ENCODE results near the gene ZFP36L2.

ZFP36L2 gene, protein sequence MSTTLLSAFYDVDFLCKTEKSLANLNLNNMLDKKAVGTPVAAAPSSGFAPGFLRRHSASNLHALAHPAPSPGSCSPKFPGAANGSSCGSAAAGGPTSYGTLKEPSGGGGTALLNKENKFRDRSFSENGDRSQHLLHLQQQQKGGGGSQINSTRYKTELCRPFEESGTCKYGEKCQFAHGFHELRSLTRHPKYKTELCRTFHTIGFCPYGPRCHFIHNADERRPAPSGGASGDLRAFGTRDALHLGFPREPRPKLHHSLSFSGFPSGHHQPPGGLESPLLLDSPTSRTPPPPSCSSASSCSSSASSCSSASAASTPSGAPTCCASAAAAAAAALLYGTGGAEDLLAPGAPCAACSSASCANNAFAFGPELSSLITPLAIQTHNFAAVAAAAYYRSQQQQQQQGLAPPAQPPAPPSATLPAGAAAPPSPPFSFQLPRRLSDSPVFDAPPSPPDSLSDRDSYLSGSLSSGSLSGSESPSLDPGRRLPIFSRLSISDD

DNA sequence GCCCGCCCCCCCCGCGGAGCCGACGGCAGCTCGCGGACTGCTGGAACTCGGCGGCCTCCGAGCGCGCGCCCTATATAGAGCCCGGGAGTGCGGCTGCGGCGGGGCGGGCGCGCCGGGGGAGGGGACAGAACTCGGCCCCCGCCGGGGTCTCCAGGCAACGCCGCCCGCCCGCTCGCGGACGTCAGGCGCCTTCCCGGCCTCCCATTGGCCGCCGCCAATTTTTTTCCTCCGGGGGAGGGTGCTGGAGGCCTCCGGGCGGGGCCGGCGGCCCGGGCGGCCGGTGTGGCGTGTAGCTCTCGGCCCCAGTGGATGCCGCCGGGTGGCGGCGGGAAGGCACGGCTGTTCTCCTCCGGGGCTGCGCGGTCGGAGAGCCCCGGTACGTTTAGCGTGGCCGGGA lies at the start of gene ZFP36L2:
Gene ZFP36L2 (minus strand): TSS at position 49 of the 397 bp plus-strand sequence. CDS start 291 bp downstream, outside the sequence.
- peak within 1 kb of the TSS; percentile 99 to 100 for H3K27ac ChIP-seq (ENCODE audit: low read depth in 2 of 2, low read length in 2 of 2)
- H3K27me3 ChIP-seq (ENCODE audit: control insufficient read depth in 2 of 2, insufficient read depth in 2 of 2, low read length in 2 of 2): no peaks in the 10 kb centered on the region
- peak within 1 kb of the TSS; percentile 95 to 99 for H3K9ac ChIP-seq (ENCODE audit: low read depth in 1 of 2, low read length in 2 of 2)
- H3K4me1 ChIP-seq (ENCODE audit: control insufficient read depth in 2 of 2, insufficient read depth in 2 of 2, low read length in 2 of 2): peaks cover 17 to 35% of the 10 kb centered on the region in 2 donors
- H3K36me3 ChIP-seq (ENCODE audit: control insufficient read depth in 2 of 2, insufficient read depth in 2 of 2, low read length in 2 of 2): peaks cover 23 to 40% of the 10 kb centered on the region in 2 donors
- peak within 1 kb of the TSS; percentile 95 to 99 for H3K4me3 ChIP-seq (ENCODE audit: low read length in 2 of 2)
- no peaks in the 10 kb centered on the region for H3K9me3 ChIP-seq (ENCODE audit: control insufficient read depth in 2 of 2, low read length in 2 of 2)

DNA sequence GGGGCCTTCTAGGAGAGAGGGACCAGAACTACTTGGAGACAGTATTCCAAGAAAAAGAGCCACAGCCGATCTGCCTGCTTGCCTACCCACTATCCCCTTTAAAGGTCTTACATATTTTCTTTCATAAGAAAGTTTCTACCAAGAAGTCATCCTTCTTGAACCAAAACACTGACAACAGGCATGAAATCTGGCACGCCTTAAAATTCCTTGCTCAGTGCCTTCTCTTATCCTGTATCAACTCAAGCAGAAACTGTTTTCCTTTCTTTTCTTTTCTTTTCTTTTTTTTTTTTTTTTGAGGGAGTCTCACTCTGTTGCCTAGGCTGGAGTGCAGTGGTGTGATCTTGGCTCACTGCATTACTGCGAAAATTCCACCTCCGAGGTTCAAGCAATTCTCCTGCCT lies 48.3 kb upstream of the ZFP36L2 start:
- Histone ChIP-seq H3K27me3 (ENCODE audit: control insufficient read depth in 2 of 2, insufficient read depth in 2 of 2, low read length in 2 of 2) (no peaks in the 10 kb centered on the region), H3K4me3 (ENCODE audit: low read length in 2 of 2) (no peak overlapping the region), H3K4me1 (ENCODE audit: control insufficient read depth in 2 of 2, insufficient read depth in 2 of 2, low read length in 2 of 2) (peaks cover 12 to 22% of the 10 kb centered on the region in 2 donors), H3K27ac (ENCODE audit: low read depth in 2 of 2, low read length in 2 of 2) (no peak overlapping the region), H3K9ac (ENCODE audit: low read depth in 1 of 2, low read length in 2 of 2) (no peak overlapping the region), H3K36me3 (ENCODE audit: control insufficient read depth in 2 of 2, insufficient read depth in 2 of 2, low read length in 2 of 2) (peaks cover 0 to 9% of the 10 kb centered on the region in 2 donors), H3K9me3 (ENCODE audit: control insufficient read depth in 2 of 2, low read length in 2 of 2) (no peaks in the 10 kb centered on the region)

DNA sequence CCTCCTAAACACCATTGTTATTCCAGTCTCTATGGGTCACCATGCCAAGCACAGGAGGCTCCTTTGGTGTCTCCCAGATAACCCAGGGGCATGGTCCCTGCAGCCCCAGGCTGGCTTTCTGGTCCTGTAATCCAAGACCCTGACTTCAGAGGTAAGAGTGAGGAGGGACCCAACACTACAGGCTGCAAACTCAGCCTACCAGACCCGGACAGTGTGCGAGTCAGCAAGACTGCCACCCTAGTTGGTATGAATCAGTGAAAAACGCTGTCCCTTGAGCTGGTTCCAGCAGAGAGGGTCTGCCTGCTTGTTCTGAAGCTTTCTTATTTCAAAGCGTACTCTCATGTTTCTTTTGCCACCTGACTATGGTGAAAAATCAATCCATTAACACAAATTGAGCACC lies 47.6 kb upstream of the ZFP36L2 start:
- H3K27me3 ChIP-seq (ENCODE audit: control insufficient read depth in 2 of 2, insufficient read depth in 2 of 2, low read length in 2 of 2): no peaks in the 10 kb centered on the region
- no peak overlapping the region for H3K9ac ChIP-seq (ENCODE audit: low read depth in 1 of 2, low read length in 2 of 2)
- H3K9me3 ChIP-seq (ENCODE audit: control insufficient read depth in 2 of 2, low read length in 2 of 2): no peaks in the 10 kb centered on the region
- H3K27ac ChIP-seq (ENCODE audit: low read depth in 2 of 2, low read length in 2 of 2): no peak overlapping the region
- peaks cover 0 to 3% of the 10 kb centered on the region in 2 donors for H3K36me3 ChIP-seq (ENCODE audit: control insufficient read depth in 2 of 2, insufficient read depth in 2 of 2, low read length in 2 of 2)
- H3K4me3 ChIP-seq (ENCODE audit: low read length in 2 of 2): no peak overlapping the region
- peaks cover 12 to 28% of the 10 kb centered on the region in 2 donors for H3K4me1 ChIP-seq (ENCODE audit: control insufficient read depth in 2 of 2, insufficient read depth in 2 of 2, low read length in 2 of 2)

DNA sequence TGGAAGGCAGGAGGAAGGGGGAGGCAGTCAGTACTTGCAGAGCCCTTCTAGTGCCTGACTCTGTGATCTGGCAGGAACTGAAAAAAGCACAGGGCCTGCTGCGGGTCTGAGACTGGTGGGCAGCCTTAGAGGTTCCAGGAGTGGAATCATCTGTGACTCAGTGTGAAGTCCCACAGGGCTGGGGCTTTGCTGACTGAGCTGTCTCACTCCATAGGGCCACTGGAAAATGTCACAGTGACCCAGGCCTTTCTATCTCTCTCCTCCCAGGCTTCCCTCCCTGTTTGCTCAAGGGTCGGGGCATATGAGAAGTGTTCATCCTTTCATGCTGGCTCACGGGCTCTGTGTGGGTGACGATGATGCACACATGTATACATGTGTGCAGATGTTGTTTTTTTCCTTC lies 47.1 kb upstream of the ZFP36L2 start:
- Histone ChIP-seq H3K4me3 (ENCODE audit: low read length in 2 of 2) (no peak overlapping the region), H3K27ac (ENCODE audit: low read depth in 2 of 2, low read length in 2 of 2) (no peak overlapping the region)

DNA sequence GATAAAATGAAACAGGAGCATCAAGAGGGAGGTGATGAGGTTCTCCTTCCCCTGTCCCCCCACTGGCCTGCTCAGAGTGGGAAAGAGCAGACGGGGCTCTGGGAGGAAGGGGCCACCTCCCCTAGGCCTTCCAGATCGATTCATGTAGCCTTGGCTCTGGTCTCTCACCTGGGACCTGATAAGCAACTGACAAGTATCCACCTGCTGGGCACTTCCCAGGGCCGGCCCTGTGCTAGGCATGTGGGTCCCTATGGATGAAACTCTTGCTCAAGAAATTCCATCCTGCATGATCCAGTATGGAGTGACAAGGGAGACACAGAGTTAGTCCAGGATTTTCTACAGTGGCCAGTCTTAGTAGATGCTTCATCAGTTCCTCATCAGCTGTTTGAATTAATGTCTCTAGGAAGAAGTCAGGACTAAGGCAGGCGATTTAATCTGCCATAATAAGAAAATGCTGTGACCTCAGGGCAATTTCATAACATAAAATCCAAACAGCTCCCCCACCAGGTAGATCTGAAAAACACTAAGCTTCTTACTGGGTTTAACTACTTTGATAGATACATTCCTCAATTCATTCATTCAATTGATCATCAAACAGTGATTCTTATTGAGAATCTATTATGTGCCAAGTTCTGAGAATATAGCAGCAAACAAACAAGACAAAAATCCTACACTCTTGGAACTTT lies 44.7 kb upstream of the ZFP36L2 start:
- no peaks in the 10 kb centered on the region for H3K27me3 ChIP-seq (ENCODE audit: control insufficient read depth in 2 of 2, insufficient read depth in 2 of 2, low read length in 2 of 2)
- no peaks in the 10 kb centered on the region for H3K9me3 ChIP-seq (ENCODE audit: control insufficient read depth in 2 of 2, low read length in 2 of 2)
- peaks cover 0 to 27% of the 10 kb centered on the region in 2 donors for H3K4me1 ChIP-seq (ENCODE audit: control insufficient read depth in 2 of 2, insufficient read depth in 2 of 2, low read length in 2 of 2)
- no peaks in the 10 kb centered on the region for H3K36me3 ChIP-seq (ENCODE audit: control insufficient read depth in 2 of 2, insufficient read depth in 2 of 2, low read length in 2 of 2)
- no peak overlapping the region for H3K27ac ChIP-seq (ENCODE audit: low read depth in 2 of 2, low read length in 2 of 2)
- no peak overlapping the region for H3K9ac ChIP-seq (ENCODE audit: low read depth in 1 of 2, low read length in 2 of 2)
- no peak overlapping the region for H3K4me3 ChIP-seq (ENCODE audit: low read length in 2 of 2)

More for the DNA sequence above, 47.1 kb upstream of the ZFP36L2 start:
- H3K4me1 ChIP-seq (ENCODE audit: control insufficient read depth in 2 of 2, insufficient read depth in 2 of 2, low read length in 2 of 2): peaks cover 12 to 31% of the 10 kb centered on the region in 2 donors
- H3K9ac ChIP-seq (ENCODE audit: low read depth in 1 of 2, low read length in 2 of 2): no peak overlapping the region
- no peaks in the 10 kb centered on the region for H3K9me3 ChIP-seq (ENCODE audit: control insufficient read depth in 2 of 2, low read length in 2 of 2)
- H3K36me3 ChIP-seq (ENCODE audit: control insufficient read depth in 2 of 2, insufficient read depth in 2 of 2, low read length in 2 of 2): no peaks in the 10 kb centered on the region
- no peaks in the 10 kb centered on the region for H3K27me3 ChIP-seq (ENCODE audit: control insufficient read depth in 2 of 2, insufficient read depth in 2 of 2, low read length in 2 of 2)

DNA sequence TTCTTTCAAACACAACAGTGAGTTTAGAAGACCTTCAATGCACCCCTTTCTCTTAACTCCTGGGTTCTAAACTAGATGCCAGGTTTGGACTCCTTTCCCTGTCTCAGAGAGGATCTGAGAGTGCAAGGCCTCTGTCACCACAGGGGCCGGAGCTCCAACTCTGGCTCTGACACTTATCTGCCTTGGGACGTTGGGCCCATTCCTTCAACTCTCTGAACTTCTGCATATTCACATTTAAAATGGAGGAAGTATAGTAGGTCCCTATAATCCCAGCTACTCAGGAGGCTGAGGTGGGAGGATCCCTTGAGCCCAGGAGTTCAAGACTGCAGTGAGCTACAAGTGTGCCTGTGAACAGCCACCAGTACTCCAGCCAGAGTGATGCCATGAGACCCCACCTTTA lies 44.1 kb upstream of the ZFP36L2 start:
- Histone ChIP-seq H3K9ac (ENCODE audit: low read depth in 1 of 2, low read length in 2 of 2) (no peak overlapping the region), H3K36me3 (ENCODE audit: control insufficient read depth in 2 of 2, insufficient read depth in 2 of 2, low read length in 2 of 2) (no peaks in the 10 kb centered on the region), H3K27ac (ENCODE audit: low read depth in 2 of 2, low read length in 2 of 2) (peak overlapping the region; percentile 12 to 74), H3K9me3 (ENCODE audit: control insufficient read depth in 2 of 2, low read length in 2 of 2) (no peaks in the 10 kb centered on the region), H3K27me3 (ENCODE audit: control insufficient read depth in 2 of 2, insufficient read depth in 2 of 2, low read length in 2 of 2) (no peaks in the 10 kb centered on the region), H3K4me1 (ENCODE audit: control insufficient read depth in 2 of 2, insufficient read depth in 2 of 2, low read length in 2 of 2) (peaks cover 2 to 28% of the 10 kb centered on the region in 2 donors), H3K4me3 (ENCODE audit: low read length in 2 of 2) (no peak overlapping the region)

DNA sequence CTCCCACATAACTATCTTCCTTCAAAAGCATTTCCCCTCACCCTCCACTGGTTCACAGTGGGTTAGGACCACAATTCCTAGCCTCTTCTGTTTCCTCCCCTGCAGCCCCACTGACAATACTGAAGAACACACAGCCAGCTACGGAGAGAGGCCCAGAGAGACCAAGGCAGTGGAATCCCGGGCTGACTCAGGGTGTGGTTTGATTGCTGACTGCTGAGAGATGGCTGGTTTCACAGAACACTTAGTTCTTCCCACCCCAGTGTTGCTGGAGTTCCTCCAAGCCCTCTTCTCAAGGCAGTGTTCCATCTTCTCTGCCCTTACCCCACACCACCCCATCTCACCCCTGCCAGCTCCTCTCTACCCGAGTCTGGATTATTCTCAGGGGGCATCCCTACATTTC lies 43.3 kb upstream of the ZFP36L2 start:
- Histone ChIP-seq H3K9me3 (ENCODE audit: control insufficient read depth in 2 of 2, low read length in 2 of 2) (no peaks in the 10 kb centered on the region), H3K27ac (ENCODE audit: low read depth in 2 of 2, low read length in 2 of 2) (peak overlapping the region; percentile 71 to 74), H3K4me1 (ENCODE audit: control insufficient read depth in 2 of 2, insufficient read depth in 2 of 2, low read length in 2 of 2) (peaks cover 2 to 32% of the 10 kb centered on the region in 2 donors), H3K4me3 (ENCODE audit: low read length in 2 of 2) (no peak overlapping the region), H3K36me3 (ENCODE audit: control insufficient read depth in 2 of 2, insufficient read depth in 2 of 2, low read length in 2 of 2) (no peaks in the 10 kb centered on the region), H3K27me3 (ENCODE audit: control insufficient read depth in 2 of 2, insufficient read depth in 2 of 2, low read length in 2 of 2) (no peaks in the 10 kb centered on the region), H3K9ac (ENCODE audit: low read depth in 1 of 2, low read length in 2 of 2) (no peak overlapping the region)

DNA sequence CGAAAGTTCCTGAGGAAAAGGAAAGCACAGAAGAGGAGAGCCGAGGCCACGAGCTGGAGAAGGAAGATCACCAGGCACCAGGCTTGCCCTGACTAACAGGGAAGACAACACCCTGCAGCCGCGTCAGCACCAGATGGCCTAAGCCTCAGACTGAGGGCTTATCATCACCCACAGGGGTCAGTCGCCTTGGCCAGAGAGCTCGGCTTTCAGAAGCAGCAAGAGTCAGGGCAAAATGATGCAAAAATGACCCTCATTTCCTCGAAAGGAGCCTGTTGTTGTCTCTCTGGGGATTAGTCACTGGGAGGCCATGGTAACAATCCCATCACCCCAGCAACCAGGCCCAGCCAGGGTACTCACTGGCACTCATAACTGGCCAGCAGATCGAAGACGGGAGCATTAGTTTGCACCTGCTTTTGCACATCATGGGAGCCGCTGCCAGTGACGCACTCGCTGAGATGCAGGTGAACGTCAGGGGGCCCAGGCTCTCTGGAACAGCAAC lies 42.7 kb upstream of the ZFP36L2 start:
- H3K36me3 ChIP-seq (ENCODE audit: control insufficient read depth in 2 of 2, insufficient read depth in 2 of 2, low read length in 2 of 2): no peaks in the 10 kb centered on the region
- peak overlapping the region; percentile 71 to 74 for H3K27ac ChIP-seq (ENCODE audit: low read depth in 2 of 2, low read length in 2 of 2)
- H3K9me3 ChIP-seq (ENCODE audit: control insufficient read depth in 2 of 2, low read length in 2 of 2): no peaks in the 10 kb centered on the region
- H3K4me3 ChIP-seq (ENCODE audit: low read length in 2 of 2): no peak overlapping the region
- no peaks in the 10 kb centered on the region for H3K27me3 ChIP-seq (ENCODE audit: control insufficient read depth in 2 of 2, insufficient read depth in 2 of 2, low read length in 2 of 2)
- H3K4me1 ChIP-seq (ENCODE audit: control insufficient read depth in 2 of 2, insufficient read depth in 2 of 2, low read length in 2 of 2): peaks cover 2 to 33% of the 10 kb centered on the region in 2 donors
- H3K9ac ChIP-seq (ENCODE audit: low read depth in 1 of 2, low read length in 2 of 2): no peak overlapping the region

DNA sequence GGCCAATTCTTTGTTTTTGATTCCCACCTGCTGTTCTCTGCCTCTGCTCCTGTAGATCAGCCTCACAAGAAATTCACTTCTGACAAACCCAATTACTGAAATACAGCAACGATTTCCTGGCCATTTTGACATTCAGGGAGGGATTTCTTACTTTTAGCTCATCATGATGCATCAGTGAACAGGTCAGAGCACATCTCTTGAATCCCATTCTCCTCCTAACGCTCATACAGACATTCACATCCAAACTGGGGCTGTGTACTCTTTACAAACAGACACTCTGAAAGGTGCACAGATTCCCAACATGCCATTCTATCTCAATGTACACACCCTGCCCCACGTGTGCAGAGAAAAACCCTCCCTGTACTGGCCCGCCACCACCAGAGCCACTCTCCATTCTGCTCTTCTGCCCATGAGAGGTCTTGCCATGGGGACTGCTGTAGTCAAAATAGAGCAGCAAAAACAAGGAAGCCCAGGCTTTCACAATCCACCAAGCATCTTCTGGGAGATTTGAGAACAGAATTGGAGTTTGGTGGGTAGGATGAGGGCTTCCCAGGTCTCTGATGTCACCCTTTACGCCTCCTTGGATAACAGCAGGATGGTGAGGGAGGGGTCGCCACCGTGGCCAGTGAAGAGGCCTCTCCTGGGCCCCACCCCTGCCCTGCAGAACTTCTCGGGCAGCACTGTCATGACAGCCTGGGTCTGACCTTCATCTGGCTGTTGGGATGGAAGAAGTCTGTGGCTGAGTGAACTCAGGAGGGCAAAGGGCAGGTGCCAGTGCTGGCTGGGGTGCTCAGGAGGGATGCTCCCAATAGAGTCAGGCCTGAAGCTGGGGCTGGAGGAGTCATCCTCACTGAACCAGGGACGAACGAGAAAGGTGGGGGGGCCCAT lies 41.9 kb upstream of the ZFP36L2 start:
- Histone ChIP-seq H3K4me1 (ENCODE audit: control insufficient read depth in 2 of 2, insufficient read depth in 2 of 2, low read length in 2 of 2) (peaks cover 2 to 33% of the 10 kb centered on the region in 2 donors), H3K4me3 (ENCODE audit: low read length in 2 of 2) (no peak overlapping the region), H3K9me3 (ENCODE audit: control insufficient read depth in 2 of 2, low read length in 2 of 2) (no peaks in the 10 kb centered on the region), H3K9ac (ENCODE audit: low read depth in 1 of 2, low read length in 2 of 2) (peak overlapping the region in 1 of 2 donors; percentile 41), H3K36me3 (ENCODE audit: control insufficient read depth in 2 of 2, insufficient read depth in 2 of 2, low read length in 2 of 2) (no peaks in the 10 kb centered on the region), H3K27ac (ENCODE audit: low read depth in 2 of 2, low read length in 2 of 2) (peak overlapping the region; percentile 71 to 74), H3K27me3 (ENCODE audit: control insufficient read depth in 2 of 2, insufficient read depth in 2 of 2, low read length in 2 of 2) (no peaks in the 10 kb centered on the region)

Data from mucosa of rectum (tissue), 2 donors.